HCT116 (cell line): Measurements from ENCODE around the gene MMD. TPM values are rescaled to one million over a fixed set of nuclear protein-coding genes. Genes with fewer than 3 reads are reported as not detected.

ENCODE experiments used
- ATAC-seq: fragments of 200-7000 bp; cut with Tn5 transposase; 2 replicates; pipeline ENCODE4 v1.9.1; 2020; ENCODE audit warnings: mild to moderate bottlenecking, moderate library complexity
- BruUV-seq: library from RNA; stranded (reverse); fragments of 400-500 nt; replicated peaks from 2 replicates; lab custom pipeline; 2021; lab: Mats Ljungman, UMichigan
- CTCF ChIA-PET: fragments of 300-600 bp; sonication (Branson Sonifier 250); formaldehyde crosslinking; loops from one replicate; lab custom pipeline; 2021; ENCODE audit warnings: antibody characterized with exemption; lab: Charles Lee
- POLR2A ChIA-PET: fragments of 300-600, 350-600 bp; sonication (Branson Sonifier 250); formaldehyde crosslinking; loops from one replicate; lab custom pipeline; 2021; ENCODE audit warnings: antibody characterized with exemption; lab: Charles Lee
- RAD21 ChIA-PET, 2 experiments: fragments of 300-600 bp; sonication (Branson Sonifier 250); formaldehyde crosslinking; loops; one replicate each; lab custom pipeline; 2023; ENCODE audit warnings: low total read pairs in 2 of 2; ENCODE audit not compliant: uncharacterized antibody in 2 of 2, unreplicated experiment in 2 of 2, low non-redundant PET in 1 of 2; lab: Charles Lee
- DNase-seq: peaks from one replicate; pipeline ENCODE4 v3.0.0-alpha.2; 2010; ENCODE audit warnings: low read depth, low spot score
- H2AFZ ChIP-seq: fragments of 200-600 bp; shearing (Covaris generic), sonication (generic); 2 replicates; pipeline ENCODE4 v1.6.1; 2017; ENCODE audit warnings: low read depth, mixed run types, mixed read lengths, antibody characterized with exemption, low read length; ENCODE audit not compliant: poor library complexity, severe bottlenecking
- H3K27ac ChIP-seq: 2 replicates; pipeline ENCODE4 v1.5.1; 2012; ENCODE audit warnings: low read depth, low read length
- H3K27me3 ChIP-seq: fragments of 200-600 bp; sonication (generic); 2 replicates; pipeline ENCODE4 v1.6.1; 2016; ENCODE audit warnings: mixed run types, low read length, mixed read lengths; ENCODE audit not compliant: insufficient read depth
- H3K36me3 ChIP-seq, 2 experiments: fragments of 200-500 bp in 1 of 2; fragments of 200-600 bp in 1 of 2; sonication (Bioruptor generic) in 1 of 2; sonication (generic) in 1 of 2; 2 replicates each; pipeline versions ENCODE4 v1.5.1 to v1.6.1; 2014 to 2016; ENCODE audit warnings: low read length in 2 of 2, inconsistent platforms in 1 of 2, mixed read lengths in 1 of 2, mixed run types in 1 of 2; ENCODE audit not compliant: insufficient read depth in 2 of 2, control insufficient read depth in 1 of 2
- H3K4me1 ChIP-seq, 2 experiments: fragments of 200-600 bp in 1 of 2; sonication (generic) in 1 of 2; 2 replicates each; pipeline versions ENCODE4 v1.5.1 to v1.6.1; 2012 to 2017; ENCODE audit warnings: low read length in 2 of 2, inconsistent platforms in 1 of 2, mild to moderate bottlenecking in 1 of 2, mixed read lengths in 1 of 2, mixed run types in 1 of 2, moderate library complexity in 1 of 2; ENCODE audit not compliant: insufficient read depth in 2 of 2, control insufficient read depth in 1 of 2
- H3K4me2 ChIP-seq: fragments of 200-600 bp; sonication (generic); 2 replicates; pipeline ENCODE4 v1.6.1; 2017; ENCODE audit warnings: mixed run types, low read length, mixed read lengths
- H3K4me3 ChIP-seq, 2 experiments: fragments of 200-600 bp in 1 of 2; sonication (generic) in 1 of 2; replicated peaks in 1 of 2; 2 replicates each; pipeline ENCODE4 v1.5.1; 2011 to 2016; ENCODE audit warnings: low read length in 2 of 2, control low read depth in 1 of 2, low read depth in 1 of 2, mild to moderate bottlenecking in 1 of 2, mixed read lengths in 1 of 2, mixed run types in 1 of 2
- H3K79me2 ChIP-seq: fragments of 200-600 bp; sonication (generic); 2 replicates; pipeline ENCODE4 v1.6.1; 2017; ENCODE audit warnings: mild to moderate bottlenecking, mixed run types, low read length, moderate library complexity, mixed read lengths; ENCODE audit not compliant: insufficient read depth
- H3K9ac ChIP-seq: fragments of 200-600 bp; sonication (generic); 2 replicates; pipeline ENCODE4 v1.6.1; 2016; ENCODE audit warnings: low read length, mixed read lengths
- H3K9me2 ChIP-seq: fragments of 200-600 bp; sonication (generic), shearing (Covaris generic); 2 replicates; pipeline ENCODE4 v1.6.1; 2017; ENCODE audit warnings: mixed run types, mild to moderate bottlenecking, moderate library complexity; ENCODE audit not compliant: insufficient read depth
- H3K9me3 ChIP-seq, 2 experiments: fragments of 200-500 bp in 1 of 2; fragments of 200-600 bp in 1 of 2; sonication (Bioruptor generic) in 1 of 2; sonication (generic) in 1 of 2; 2 replicates each; pipeline ENCODE4 v1.6.1; 2014 to 2017; ENCODE audit warnings: low read length in 2 of 2, mixed read lengths in 2 of 2, inconsistent platforms in 1 of 2, low read depth in 1 of 2, mild to moderate bottlenecking in 1 of 2, mixed run types in 1 of 2, moderate library complexity in 1 of 2; ENCODE audit not compliant: control insufficient read depth in 1 of 2, insufficient read depth in 1 of 2
- H4K20me1 ChIP-seq: fragments of 200-600 bp; sonication (generic), shearing (Covaris generic); 2 replicates; pipeline ENCODE4 v1.6.1; 2017; ENCODE audit warnings: mixed run types, mild to moderate bottlenecking, moderate library complexity; ENCODE audit not compliant: insufficient read depth
- CBX3 ChIP-seq: IDR thresholded peaks from 2 replicates; pipeline ENCODE4 v1.6.1; 2012; ENCODE audit warnings: low read depth
- CEBPB ChIP-seq: IDR thresholded peaks from 2 replicates; pipeline ENCODE4 v1.6.1; 2012; ENCODE audit warnings: low read depth
- EGR1 ChIP-seq: IDR thresholded peaks from 2 replicates; pipeline ENCODE4 v1.6.1; 2012; ENCODE audit warnings: low read depth
- ELF1 ChIP-seq: IDR thresholded peaks from 2 replicates; pipeline ENCODE4 v1.6.1; 2012; ENCODE audit warnings: low read depth, borderline replicate concordance
- EZH2 ChIP-seq: fragments of 200-600 bp; sonication (generic); IDR thresholded peaks from 2 replicates; pipeline ENCODE4 v1.6.1; 2017; ENCODE audit warnings: antibody characterized with exemption, mixed run types
- EZH2phosphoT487 ChIP-seq: fragments of 200-600 bp; IDR thresholded peaks from 2 replicates; pipeline ENCODE4 v1.6.1; 2018; ENCODE audit warnings: antibody characterized with exemption, borderline replicate concordance
- FOSL1 ChIP-seq: IDR thresholded peaks from 2 replicates; pipeline ENCODE4 v1.6.1; 2012; ENCODE audit warnings: low read depth
- JUND ChIP-seq: IDR thresholded peaks from 2 replicates; pipeline ENCODE4 v1.6.1; 2012
- POLR2A ChIP-seq: IDR thresholded peaks from 2 replicates; pipeline ENCODE4 v1.7.0; 2011; ENCODE audit warnings: borderline replicate concordance; ENCODE audit not compliant: insufficient read depth, insufficient read length; ENCODE audit errors: extremely low read depth
- POLR2AphosphoS5 ChIP-seq: IDR thresholded peaks from 2 replicates; pipeline ENCODE4 v1.6.1; 2011; ENCODE audit warnings: mild to moderate bottlenecking, low read depth, low read length, moderate library complexity
- RAD21 ChIP-seq: IDR thresholded peaks from 2 replicates; pipeline ENCODE4 v1.6.1; 2012; ENCODE audit warnings: low read depth, mild to moderate bottlenecking
- REST ChIP-seq: IDR thresholded peaks from 2 replicates; pipeline ENCODE4 v1.6.1; 2012; ENCODE audit warnings: low read depth
- SIN3A ChIP-seq: IDR thresholded peaks from 2 replicates; pipeline ENCODE4 v1.6.1; 2012; ENCODE audit warnings: low read depth
- SP1 ChIP-seq: IDR thresholded peaks from 2 replicates; pipeline ENCODE4 v1.6.1; 2012; ENCODE audit warnings: low read depth
- SRF ChIP-seq: IDR thresholded peaks from 2 replicates; pipeline ENCODE4 v1.6.1; 2012; ENCODE audit warnings: low read depth
- TCF7L2 ChIP-seq: IDR thresholded peaks from 2 replicates; pipeline ENCODE4 v1.7.0; 2011; ENCODE audit warnings: borderline replicate concordance, inconsistent platforms; ENCODE audit not compliant: insufficient read depth, insufficient read length; ENCODE audit errors: extremely low read depth
- ZFX ChIP-seq: fragments of 450-650 bp; IDR thresholded peaks from 2 replicates; pipeline ENCODE4 v1.6.1; 2017
- ZNF274 ChIP-seq: fragments of 200-500 bp; sonication (Bioruptor generic); IDR thresholded peaks from 2 replicates; pipeline ENCODE4 v1.6.1; 2014; ENCODE audit warnings: mild to moderate bottlenecking, low read depth, low read length, inconsistent platforms
- intact Hi-C: fragments of 100-400 bp; cut with micrococcal nuclease; formaldehyde crosslinking; loops from 2 replicates; pipeline ENCODE4 v1.10.0; 2022
- total RNA-seq: library from RNA; stranded (reverse); gene quantifications from one replicate; pipeline ENCODE4 v1.2.1, GENCODE V29; 2021; ENCODE audit not compliant: unreplicated experiment
- TF ChIP-seq, protein P1 (sequence below), 3 experiments: fragments of 200-600 bp in 1 of 3; sonication (generic) in 1 of 3; IDR thresholded peaks in 2 of 3; conservative IDR thresholded peaks in 1 of 3; 2 replicates each; pipeline ENCODE4 v1.5.1; 2012 to 2017; ENCODE audit warnings: low read depth in 2 of 3, low read length in 2 of 3, antibody characterized with exemption in 1 of 3, borderline replicate concordance in 1 of 3, control low read depth in 1 of 3, mild to moderate bottlenecking in 1 of 3, mixed read lengths in 1 of 3, mixed run types in 1 of 3, moderate library complexity in 1 of 3; ENCODE audit not compliant: insufficient read depth in 1 of 3
- TF ChIP-seq, protein P2 (sequence below): IDR thresholded peaks from 2 replicates; pipeline ENCODE4 v1.6.1; 2011; ENCODE audit warnings: mild to moderate bottlenecking, low read length, moderate library complexity; ENCODE audit not compliant: insufficient replicate concordance; ENCODE audit errors: extremely low read depth

MMD gene
- total RNA-seq, 1 experiment from 2014 or later, result 21.3 TPM

- Histone ChIP-seq H3K4me2 (no peak overlapping the region), H3K9me3 (no peaks in the 10 kb centered on the region), H3K4me1 (peaks cover 21 to 29% of the 10 kb centered on the region in 2 experiments), H3K27ac (no peak overlapping the region), H3K36me3 (no peaks in the 10 kb centered on the region), H3K4me3 (no peak overlapping the region), H4K20me1 (no peaks in the 10 kb centered on the region), H3K9me2 (no peaks in the 10 kb centered on the region), H3K9ac (no peak overlapping the region), H3K79me2 (no peaks in the 10 kb centered on the region), H2AFZ (no peak overlapping the region)
- no TSS peak for BruUV-seq
- intact Hi-C loops, result no loop called here
- no peak for DNase-seq
- ChIA-PET POLR2A (no interaction called here), RAD21 (no interaction called here), CTCF (no interaction called here)
- no peak for TF ChIP-seq ZFX
- TF ChIP-seq, protein P1, sequence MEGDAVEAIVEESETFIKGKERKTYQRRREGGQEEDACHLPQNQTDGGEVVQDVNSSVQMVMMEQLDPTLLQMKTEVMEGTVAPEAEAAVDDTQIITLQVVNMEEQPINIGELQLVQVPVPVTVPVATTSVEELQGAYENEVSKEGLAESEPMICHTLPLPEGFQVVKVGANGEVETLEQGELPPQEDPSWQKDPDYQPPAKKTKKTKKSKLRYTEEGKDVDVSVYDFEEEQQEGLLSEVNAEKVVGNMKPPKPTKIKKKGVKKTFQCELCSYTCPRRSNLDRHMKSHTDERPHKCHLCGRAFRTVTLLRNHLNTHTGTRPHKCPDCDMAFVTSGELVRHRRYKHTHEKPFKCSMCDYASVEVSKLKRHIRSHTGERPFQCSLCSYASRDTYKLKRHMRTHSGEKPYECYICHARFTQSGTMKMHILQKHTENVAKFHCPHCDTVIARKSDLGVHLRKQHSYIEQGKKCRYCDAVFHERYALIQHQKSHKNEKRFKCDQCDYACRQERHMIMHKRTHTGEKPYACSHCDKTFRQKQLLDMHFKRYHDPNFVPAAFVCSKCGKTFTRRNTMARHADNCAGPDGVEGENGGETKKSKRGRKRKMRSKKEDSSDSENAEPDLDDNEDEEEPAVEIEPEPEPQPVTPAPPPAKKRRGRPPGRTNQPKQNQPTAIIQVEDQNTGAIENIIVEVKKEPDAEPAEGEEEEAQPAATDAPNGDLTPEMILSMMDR (IDR thresholded peaks at IDR 0.05 in 2 of 3, conservative IDR thresholded peaks at IDR 0.05 in 1 of 3; ENCODE audit: borderline replicate concordance in 1 of 3, insufficient read depth in 1 of 3, low read depth in 2 of 3, low read length in 2 of 3), result no peak
- no peak for TF ChIP-seq SRF
- TF ChIP-seq SP1, result no peak
- no peak for TF ChIP-seq FOSL1
- TF ChIP-seq, protein P2, sequence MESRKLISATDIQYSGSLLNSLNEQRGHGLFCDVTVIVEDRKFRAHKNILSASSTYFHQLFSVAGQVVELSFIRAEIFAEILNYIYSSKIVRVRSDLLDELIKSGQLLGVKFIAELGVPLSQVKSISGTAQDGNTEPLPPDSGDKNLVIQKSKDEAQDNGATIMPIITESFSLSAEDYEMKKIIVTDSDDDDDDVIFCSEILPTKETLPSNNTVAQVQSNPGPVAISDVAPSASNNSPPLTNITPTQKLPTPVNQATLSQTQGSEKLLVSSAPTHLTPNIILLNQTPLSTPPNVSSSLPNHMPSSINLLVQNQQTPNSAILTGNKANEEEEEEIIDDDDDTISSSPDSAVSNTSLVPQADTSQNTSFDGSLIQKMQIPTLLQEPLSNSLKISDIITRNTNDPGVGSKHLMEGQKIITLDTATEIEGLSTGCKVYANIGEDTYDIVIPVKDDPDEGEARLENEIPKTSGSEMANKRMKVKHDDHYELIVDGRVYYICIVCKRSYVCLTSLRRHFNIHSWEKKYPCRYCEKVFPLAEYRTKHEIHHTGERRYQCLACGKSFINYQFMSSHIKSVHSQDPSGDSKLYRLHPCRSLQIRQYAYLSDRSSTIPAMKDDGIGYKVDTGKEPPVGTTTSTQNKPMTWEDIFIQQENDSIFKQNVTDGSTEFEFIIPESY, result no peak
- TF ChIP-seq TCF7L2, result no peak
- no peak for TF ChIP-seq EZH2
- TF ChIP-seq REST, result no peak
- no peak for TF ChIP-seq EZH2phosphoT487
- no peak for TF ChIP-seq POLR2A
- TF ChIP-seq CBX3, result no peak
- TF ChIP-seq RAD21, result no peak
- TF ChIP-seq ZNF274, result no peak
- no peak for TF ChIP-seq SIN3A
- TF ChIP-seq EGR1, result no peak
- no peak for TF ChIP-seq ELF1
- TF ChIP-seq POLR2AphosphoS5, result no peak
- no peak for TF ChIP-seq CEBPB
- no peak for TF ChIP-seq JUND
- TF ChIP-seq, all 23 proteins: peak for 0
- H3K27me3 ChIP-seq, result peaks cover 12% of the 10 kb centered on the region; the same call in 1 of the 2 replicates
- no peak for ATAC-seq
Measured at GRCh38 chr17:55436224-55437158, 14.9 kb upstream of the MMD start.
